KBM-7 (cell line): Measurements from ENCODE around the gene FRMPD4.

Experiments
- DNase-seq: peaks from one replicate; pipeline ENCODE4 v3.0.0-alpha.2; 2015
- in situ Hi-C: fragments of 300-500 bp; cut with MboI; formaldehyde crosslinking; loops from 2 replicates; pipeline ENCODE4 v1.14.3; 2020; ENCODE audit warnings: low sequenced_read_pairs, low pct_unique_long_range_greater_than_20kb, mixed read lengths

The FRMPD4 gene

GRCh38 chrX:12206413-12206812, 68.1 kb downstream of the FRMPD4 start:
- in situ Hi-C loops = no loop called here
- no peak for DNase-seq

- no peak for DNase-seq
- in situ Hi-C loops = no loop called here
Observed at GRCh38 chrX:12210196-12210815, 72.0 kb downstream of the FRMPD4 start.

GRCh38 chrX:12210971-12211370, 72.7 kb downstream of the FRMPD4 start:
- DNase-seq = no peak

DNA sequence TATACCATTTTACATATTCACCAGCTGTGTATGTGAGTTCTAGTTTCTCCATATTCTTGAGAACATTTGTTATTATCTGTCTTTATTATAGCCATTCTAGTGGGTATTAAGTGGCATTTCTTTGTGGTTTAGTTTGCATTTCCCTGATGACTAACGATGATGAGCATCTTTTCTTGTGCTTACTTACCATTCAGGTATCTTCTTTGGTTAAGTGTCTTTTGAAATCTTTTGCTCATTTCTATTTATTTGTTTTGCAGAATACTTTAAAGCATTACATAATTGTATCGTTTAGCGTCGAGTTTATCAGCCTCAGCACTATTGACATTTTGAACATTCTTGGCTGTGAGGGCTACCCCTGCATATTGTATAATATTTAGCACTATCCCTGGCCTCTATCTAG, 85.4 kb downstream of the FRMPD4 start:
- no peak for DNase-seq
- in situ Hi-C loops = no loop called here

More at GRCh38 chrX:12210971-12211370, 72.7 kb downstream of the FRMPD4 start:
- in situ Hi-C loops = no loop called here

DNA sequence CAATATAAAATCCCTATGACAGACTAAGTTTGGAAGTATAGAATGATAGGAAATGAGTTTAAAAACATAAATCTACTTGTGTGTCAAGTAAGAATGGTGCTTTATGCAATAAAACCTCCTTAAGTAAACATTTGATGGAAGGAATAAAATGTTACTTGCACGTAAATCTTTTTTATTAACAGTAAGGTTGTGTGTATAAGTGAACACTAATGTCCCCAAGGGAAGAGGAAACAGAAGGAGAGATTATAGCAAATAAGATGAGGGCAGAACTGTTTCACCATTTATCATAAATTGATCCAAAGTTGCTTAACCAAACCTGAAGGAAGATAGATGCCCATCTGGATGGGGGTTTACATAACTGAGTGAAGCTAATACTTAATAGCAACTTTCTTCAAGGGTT, 86.8 kb downstream of the FRMPD4 start:
- DNase-seq = no peak
- in situ Hi-C loops = no loop called here

GRCh38 chrX:12227412-12228041, 89.3 kb downstream of the FRMPD4 start:
- in situ Hi-C loops = no loop called here
- DNase-seq = no peak

DNA sequence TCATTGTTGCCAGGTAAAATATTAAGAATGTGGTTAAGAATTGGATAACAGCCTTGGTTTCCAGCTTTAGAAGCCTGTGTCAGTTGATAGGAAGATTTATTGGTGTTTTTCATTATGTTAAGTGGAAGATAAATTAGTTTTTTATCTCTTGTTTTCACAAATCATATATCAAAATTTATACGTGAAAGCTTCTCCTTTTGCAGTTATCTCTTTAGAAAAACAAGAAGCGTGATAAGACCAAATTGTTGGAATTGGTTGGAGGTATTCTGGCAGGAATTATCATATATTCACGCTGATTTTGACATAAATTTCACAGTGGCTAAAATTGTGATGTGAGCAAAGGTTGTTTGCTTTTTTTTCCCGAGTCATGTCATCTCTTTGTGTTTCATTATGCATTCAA, 90.6 kb downstream of the FRMPD4 start:
- in situ Hi-C loops = no loop called here

DNA sequence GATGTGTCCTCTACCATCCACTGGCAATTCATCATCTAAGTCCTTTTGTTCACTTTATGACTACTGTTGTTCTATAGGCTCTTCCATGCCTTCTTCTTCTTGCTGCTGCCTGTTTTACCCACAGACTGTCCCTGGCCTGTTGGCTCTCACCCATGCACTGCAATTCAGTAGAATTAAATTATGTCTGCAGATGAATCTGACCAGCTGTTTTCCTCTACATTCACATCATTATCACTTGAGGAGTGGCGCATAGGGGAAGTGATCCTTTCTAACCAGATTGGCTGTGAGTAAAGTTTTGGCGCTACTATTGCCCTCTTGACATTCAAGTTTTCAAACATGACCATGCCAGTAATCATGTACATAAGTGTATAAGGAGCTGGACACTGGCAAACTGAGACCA, 91.7 kb downstream of the FRMPD4 start:
- DNase-seq = no peak
- in situ Hi-C loops = no loop called here

More for the DNA sequence above, 90.6 kb downstream of the FRMPD4 start:
- DNase-seq = no peak

DNA sequence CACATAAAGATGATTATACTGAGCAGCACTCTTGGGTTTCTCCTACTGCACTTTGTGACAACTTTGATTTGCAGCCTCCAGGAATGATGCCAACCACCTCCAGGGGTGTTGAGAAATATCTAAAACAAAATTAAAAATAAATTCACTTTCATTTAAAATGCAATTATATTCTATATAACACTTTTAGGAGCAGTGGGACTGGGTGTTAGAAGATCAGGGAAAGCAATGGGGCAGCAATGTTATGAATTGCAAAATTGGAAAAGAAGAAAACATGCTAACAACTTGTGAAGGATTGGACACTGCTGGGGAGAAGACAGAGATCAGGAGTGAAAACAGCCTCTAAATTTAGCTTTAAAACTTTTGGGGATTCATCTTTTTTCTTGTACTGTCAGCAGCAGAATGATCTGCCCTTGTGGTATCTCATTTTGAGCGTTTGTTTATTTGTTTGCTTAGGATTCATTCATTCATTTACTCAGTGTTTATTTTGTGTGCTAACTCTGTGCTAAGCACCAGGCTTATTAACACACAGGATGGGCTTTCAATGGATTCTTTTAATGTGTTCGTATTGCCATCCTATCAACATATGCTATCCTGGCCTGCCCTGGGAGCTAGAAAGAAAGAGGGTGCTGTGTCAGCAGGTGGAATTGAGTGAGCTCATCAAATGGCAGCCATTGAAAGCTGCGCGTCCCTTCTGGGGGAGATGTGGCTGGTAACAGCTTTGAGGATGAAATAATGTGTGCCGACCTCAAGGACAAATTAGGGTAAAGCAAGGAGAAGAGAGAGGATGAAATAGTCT, 96.5 kb downstream of the FRMPD4 start:
- DNase-seq = no peak
- in situ Hi-C loops = no loop called here

- no peak for DNase-seq
- in situ Hi-C loops = no loop called here
Observed at GRCh38 chrX:12236156-12236555, 97.9 kb downstream of the FRMPD4 start.

DNA sequence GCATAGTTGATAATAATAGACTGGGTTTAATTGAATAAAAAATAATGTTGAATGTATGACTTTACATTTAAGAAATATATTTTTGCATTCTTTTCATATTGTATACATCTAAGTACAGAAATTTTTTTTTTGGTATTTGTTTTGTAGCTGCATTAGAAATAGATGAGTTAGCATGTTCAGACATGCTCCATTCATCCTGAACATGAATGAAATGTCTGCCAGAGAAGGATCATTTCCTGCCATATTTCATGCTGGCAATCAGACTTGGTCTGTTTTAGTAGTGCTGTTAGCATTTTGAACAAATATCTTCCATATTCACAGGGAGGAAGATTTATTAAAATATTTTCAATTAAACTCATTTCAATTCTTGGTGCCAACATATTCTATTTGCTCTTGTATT, 98.9 kb downstream of the FRMPD4 start:
- DNase-seq = no peak
- in situ Hi-C loops = no loop called here

DNA sequence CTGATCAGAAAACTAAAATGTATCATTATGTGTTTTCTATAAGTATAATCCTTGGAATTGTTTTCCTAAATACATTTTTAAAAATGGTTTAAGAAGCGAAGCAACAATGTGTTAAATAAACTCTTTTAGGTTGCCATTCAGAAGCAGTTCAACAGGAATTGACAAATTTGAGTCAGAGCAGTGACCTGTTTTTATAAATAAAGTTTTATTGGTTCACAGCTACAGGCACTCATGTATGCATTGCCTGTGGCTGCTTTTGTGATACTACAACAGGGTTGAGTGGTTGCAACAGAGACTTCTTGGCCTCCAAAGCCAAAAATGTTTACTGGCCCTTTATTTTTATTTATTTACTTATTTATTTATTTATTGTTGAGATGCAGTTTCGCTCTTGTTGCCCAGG, 99.5 kb downstream of the FRMPD4 start:
- DNase-seq = no peak
- in situ Hi-C loops = no loop called here

DNA sequence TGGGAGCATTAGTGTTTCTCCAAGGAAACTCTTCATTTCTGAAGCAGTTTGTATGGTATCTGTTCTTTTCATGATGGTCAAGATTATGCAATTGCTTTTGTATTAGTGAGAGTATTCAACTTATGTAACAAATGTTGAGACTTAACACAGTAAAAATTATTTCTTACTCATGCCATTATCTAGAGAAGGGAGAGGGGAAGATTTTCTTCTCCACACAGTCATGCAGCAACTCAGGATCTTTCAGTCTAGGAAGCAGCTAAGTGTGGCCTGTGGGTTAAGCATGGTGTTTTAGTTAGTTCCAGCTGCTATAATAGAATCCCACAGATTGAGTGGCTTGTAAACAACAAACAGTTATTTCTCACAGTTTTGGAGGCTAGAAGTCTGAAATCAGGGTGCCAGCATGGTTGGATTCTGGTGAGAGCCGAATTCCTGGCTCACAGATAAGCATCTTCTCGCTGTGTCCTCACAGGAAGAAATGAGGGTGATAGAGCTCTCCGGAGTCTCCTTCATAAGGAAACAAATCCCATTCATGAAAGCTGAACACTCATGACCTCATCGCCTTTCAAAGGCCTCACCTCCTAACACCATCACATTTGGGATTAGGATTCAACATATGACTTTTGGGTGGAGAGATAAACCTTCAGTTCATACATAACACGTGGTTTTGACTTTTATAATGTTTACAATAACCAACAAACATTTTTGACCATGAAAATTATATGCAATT, 101.2 kb downstream of the FRMPD4 start:
- in situ Hi-C loops = no loop called here
- no peak for DNase-seq

DNA sequence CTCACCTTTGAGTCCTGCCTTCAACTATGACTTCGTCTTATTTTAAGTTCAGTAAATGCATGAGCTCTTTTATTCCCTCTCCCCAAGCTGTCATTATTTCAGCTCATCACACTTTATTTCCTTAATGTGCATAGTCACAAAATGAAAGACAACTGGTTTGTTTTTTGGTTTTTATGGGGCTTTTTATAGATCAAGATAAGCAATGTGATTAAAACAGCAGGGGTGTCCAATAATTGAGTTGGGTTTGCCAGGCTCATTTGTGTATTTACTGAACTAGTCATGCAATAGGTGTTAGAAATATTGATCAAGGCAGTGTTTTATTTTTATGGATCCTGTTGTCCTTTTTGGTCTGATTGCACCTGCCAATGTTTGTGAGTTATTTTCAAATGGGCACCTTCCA, 102.2 kb downstream of the FRMPD4 start:
- no peak for DNase-seq
- in situ Hi-C loops = no loop called here

- DNase-seq = no peak
- in situ Hi-C loops = no loop called here
Observed at GRCh38 chrX:12241026-12241425, 102.8 kb downstream of the FRMPD4 start.

DNA sequence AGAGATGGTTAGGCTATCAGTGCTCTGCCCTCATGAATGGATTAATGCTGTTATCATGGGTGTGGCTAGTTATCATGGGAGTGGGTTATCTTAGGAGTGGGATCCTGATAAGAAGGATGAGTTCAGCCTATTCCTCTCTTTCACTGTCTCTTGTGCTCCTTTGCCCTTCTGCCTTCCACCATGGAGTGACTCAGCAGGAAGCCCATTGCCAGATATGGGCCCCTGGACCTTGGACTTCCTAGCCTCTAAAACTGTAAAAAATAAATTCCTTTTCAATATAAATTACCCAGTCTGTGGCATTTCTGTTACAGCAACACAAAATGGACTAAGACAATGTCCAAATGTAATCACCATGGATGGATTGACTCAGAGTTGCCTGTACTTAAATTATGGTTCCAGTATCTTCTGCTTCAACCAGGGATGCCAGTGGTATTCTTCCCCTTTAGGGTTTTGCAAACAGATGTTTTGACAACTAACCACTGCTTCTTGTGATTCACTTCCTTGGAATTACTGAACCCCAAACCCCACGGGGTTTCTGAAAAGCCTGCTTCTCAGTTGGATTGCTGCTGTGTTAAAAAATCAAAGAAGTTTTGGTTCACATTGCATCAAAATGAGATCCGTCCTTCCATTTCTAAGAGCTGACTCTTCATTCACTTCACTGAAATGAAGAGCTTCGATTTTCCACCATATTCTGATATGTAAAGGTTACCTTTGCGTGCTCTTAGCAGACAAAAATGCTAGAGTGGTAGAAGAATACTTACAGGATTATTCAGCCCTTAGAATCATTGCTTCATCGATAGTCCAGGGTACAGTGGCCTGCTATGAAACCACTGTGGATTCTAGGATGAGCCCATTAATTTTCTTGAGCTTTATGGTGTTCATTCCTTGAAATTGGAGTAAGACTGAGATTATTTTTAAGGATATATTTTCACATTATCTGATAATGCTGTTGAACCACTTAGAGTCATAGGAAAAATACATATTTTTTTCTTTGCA, 107.7 kb downstream of the FRMPD4 start:
- in situ Hi-C loops = no loop called here
- DNase-seq = no peak

DNA sequence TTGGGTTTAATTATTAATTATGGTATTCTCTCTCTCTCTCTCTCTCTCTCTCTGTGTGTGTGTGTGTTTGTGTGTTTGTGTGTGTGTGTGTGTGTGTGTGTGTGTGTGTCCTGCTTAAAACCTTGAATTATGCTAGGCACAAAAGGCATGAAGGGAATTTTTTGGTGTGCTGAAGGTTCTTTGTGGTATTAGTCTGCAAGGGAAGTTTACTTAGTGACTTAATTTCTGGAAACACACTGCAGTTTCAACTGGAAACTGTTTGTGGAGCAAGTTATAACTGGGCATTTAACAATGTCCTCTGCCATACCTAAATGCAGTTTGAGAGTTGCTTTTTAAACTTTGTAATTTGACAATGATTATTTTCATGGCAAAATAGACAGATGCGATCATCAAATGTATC, 111.7 kb downstream of the FRMPD4 start:
- in situ Hi-C loops = no loop called here
- DNase-seq = no peak

DNA sequence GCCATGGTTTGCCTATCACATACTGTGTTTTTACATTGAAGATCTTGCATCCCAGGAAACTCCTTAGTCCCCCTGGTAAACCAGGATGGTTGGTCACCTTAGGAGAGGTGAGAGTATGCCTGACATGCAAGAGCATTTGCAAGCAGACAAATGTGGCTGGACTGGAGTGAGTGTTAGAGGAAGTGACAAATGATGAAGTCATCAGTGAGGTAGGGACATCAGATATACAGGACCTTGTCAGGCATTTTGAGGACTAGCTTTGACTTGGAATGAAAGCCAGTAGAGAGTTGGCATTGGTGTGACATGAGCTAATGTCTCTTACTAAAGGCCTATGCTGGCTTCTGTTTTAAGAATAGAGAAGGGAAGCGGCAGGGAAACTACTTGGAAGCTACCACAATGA, 124.9 kb downstream of the FRMPD4 start:
- DNase-seq = no peak
- in situ Hi-C loops = no loop called here

GRCh38 chrX:12269484-12269883, 131.2 kb downstream of the FRMPD4 start:
- DNase-seq = no peak
- in situ Hi-C loops = no loop called here
